GM23248 (cell line): ENCODE data around the gene KIF23. TPM values are rescaled to one million over a fixed set of nuclear protein-coding genes. Genes with fewer than 3 reads are reported as not detected.

Experiments used
- DNase-seq: peaks from one replicate; pipeline ENCODE4 v3.0.0-alpha.2; 2015
- H2AFZ ChIP-seq: fragments of 200-600 bp; sonication (generic); 2 replicates; pipeline ENCODE4 v1.6.1; 2016; ENCODE audit warnings: antibody characterized with exemption
- H3F3A ChIP-seq: fragments of 200-600 bp; sonication (generic); 2 replicates; pipeline ENCODE4 v1.6.1; 2016; ENCODE audit warnings: mild to moderate bottlenecking, antibody characterized with exemption, mixed run types; ENCODE audit not compliant: insufficient read depth
- H3K27ac ChIP-seq: fragments of 200-600 bp; sonication (generic); 2 replicates; pipeline ENCODE4 v1.5.1; 2016; ENCODE audit warnings: mild to moderate bottlenecking
- H3K27me3 ChIP-seq: fragments of 200-600 bp; sonication (generic); replicated peaks from 2 replicates; pipeline ENCODE4 v1.6.1; 2016; ENCODE audit warnings: mild to moderate bottlenecking; ENCODE audit not compliant: insufficient read depth
- H3K36me3 ChIP-seq: fragments of 200-600 bp; sonication (generic); 2 replicates; pipeline ENCODE4 v1.6.1; 2016; ENCODE audit warnings: low read depth, mild to moderate bottlenecking
- H3K4me1 ChIP-seq: fragments of 200-600 bp; sonication (generic); 2 replicates; pipeline ENCODE4 v1.6.1; 2016; ENCODE audit warnings: mild to moderate bottlenecking; ENCODE audit not compliant: insufficient read depth
- H3K4me2 ChIP-seq: fragments of 200-600 bp; sonication (generic); one replicate; pipeline ENCODE4 v1.6.1; 2016; ENCODE audit warnings: mild to moderate bottlenecking; ENCODE audit not compliant: unreplicated experiment
- H3K4me3 ChIP-seq: fragments of 200-600 bp; sonication (generic); 2 replicates; pipeline ENCODE4 v1.5.1; 2016; ENCODE audit warnings: mild to moderate bottlenecking
- H3K79me2 ChIP-seq: fragments of 200-600 bp; sonication (generic); 2 replicates; pipeline ENCODE4 v1.6.1; 2016; ENCODE audit warnings: mild to moderate bottlenecking; ENCODE audit not compliant: insufficient read depth
- H3K9ac ChIP-seq: fragments of 200-600 bp; sonication (generic); 2 replicates; pipeline ENCODE4 v1.6.1; 2016; ENCODE audit warnings: mild to moderate bottlenecking
- H3K9me2 ChIP-seq: fragments of 200-600 bp; sonication (generic); 2 replicates; pipeline ENCODE4 v1.6.1; 2016; ENCODE audit warnings: mixed run types, mild to moderate bottlenecking, moderate library complexity; ENCODE audit not compliant: insufficient read depth
- H3K9me3 ChIP-seq: fragments of 200-600 bp; sonication (generic); one replicate; pipeline ENCODE4 v1.6.1; 2017; ENCODE audit warnings: low read depth
- H4K20me1 ChIP-seq: fragments of 200-600 bp; sonication (generic); 2 replicates; pipeline ENCODE4 v1.6.0; 2016; ENCODE audit not compliant: insufficient read depth
- EZH2 ChIP-seq: fragments of 200-600 bp; sonication (generic); IDR thresholded peaks from 2 replicates; pipeline ENCODE4 v1.6.1; 2018; ENCODE audit warnings: antibody characterized with exemption, mild to moderate bottlenecking; ENCODE audit not compliant: insufficient read depth, poor library complexity, severe bottlenecking
- EZH2phosphoT487 ChIP-seq: fragments of 200-600 bp; sonication (generic); IDR thresholded peaks from 2 replicates; pipeline ENCODE4 v1.6.1; 2018; ENCODE audit warnings: antibody characterized with exemption, moderate library complexity, mild to moderate bottlenecking, low read depth; ENCODE audit not compliant: insufficient read depth
- WGBS, 2 experiments: methylation state at CpG; one replicate each; pipeline ENCODE4 v1.1.6; 2015 to 2017; ENCODE audit warnings: low lambda C conversion rate in 2 of 2, low coverage in 1 of 2; ENCODE audit errors: missing lambda C conversion rate in 2 of 2; 5-methylcytosine and 5-hydroxymethylcytosine counted together
- in situ Hi-C: fragments of 300-500 bp; cut with MboI; formaldehyde crosslinking; loops from 2 replicates; pipeline ENCODE4 v1.15.0; 2020
- polyA plus RNA-seq: library from polyadenylated mRNA; unstranded; fragments of >200 nt; fragmentation: Nextera tagmentation; extraction: Ambion mirVana; gene quantifications from 2 replicates; pipeline ENCODE4 v1.2.1, GENCODE V29; 2016
- total RNA-seq: library from RNA; depleted of rRNA; stranded (reverse); fragments of >200 nt; shearing (Covaris generic); gene quantifications from 2 replicates; pipeline ENCODE4 v1.2.3, GENCODE V29; 2014

Gene KIF23
- total and polyA plus RNA-seq, 2 experiments from 2014 or later = 28.8 to 29.4 TPM

- H3K36me3 ChIP-seq = no peaks in the 10 kb centered on the region
- H3K79me2 ChIP-seq = peaks cover 11% of the 10 kb centered on the region; the same call in 1 of the 2 replicates
- H3K9ac ChIP-seq = no peak overlapping the region
- no peaks in the 10 kb centered on the region for H3K9me2 ChIP-seq
- no peak overlapping the region for H3K4me3 ChIP-seq
- H2AFZ ChIP-seq = no peak overlapping the region
- DNase-seq = peak; percentile 75
- no peak for TF ChIP-seq EZH2
- TF ChIP-seq EZH2phosphoT487 = no peak
- H3K27ac ChIP-seq = 0 out of 2 replicates have a peak overlapping the region, but pooled peaks have one; percentile 15
- H4K20me1 ChIP-seq = no peaks in the 10 kb centered on the region
- H3K27me3 ChIP-seq = no peaks in the 10 kb centered on the region
- H3K4me1 ChIP-seq = peaks cover 14% of the 10 kb centered on the region
- in situ Hi-C loops = loop anchor here (25.0 kb wide), 1 partner anchor 336 kb away; no protein-coding TSS in a partner anchor
- WGBS, 2 experiments = 37 to 38% methylated on average over 7 of the region's 7 CpGs
- peaks cover 18% of the 10 kb centered on the region for H3F3A ChIP-seq
- no peak overlapping the region for H3K4me2 ChIP-seq
- no peaks in the 10 kb centered on the region for H3K9me3 ChIP-seq
These were observed 15.7 kb upstream of the KIF23 start for GRCh38 chr15:69398491-69398891.

- Histone ChIP-seq H3F3A (peaks cover 34% of the 10 kb centered on the region), H3K4me3 (no peak overlapping the region), H3K79me2 (peaks cover 23% of the 10 kb centered on the region), H3K27me3 (no peaks in the 10 kb centered on the region), H3K27ac (no peak overlapping the region), H3K4me2 (no peak overlapping the region), H3K9ac (no peak overlapping the region), H3K9me2 (no peaks in the 10 kb centered on the region), H4K20me1 (no peaks in the 10 kb centered on the region), H3K36me3 (no peaks in the 10 kb centered on the region), H2AFZ (no peak overlapping the region), H3K4me1 (peaks cover 24% of the 10 kb centered on the region), H3K9me3 (no peaks in the 10 kb centered on the region)
- no peak for DNase-seq
- in situ Hi-C loops = no loop called here
- TF ChIP-seq EZH2 = no peak
- no peak for TF ChIP-seq EZH2phosphoT487
- WGBS, 2 experiments = 93% methylated on average over 6 of the region's 6 CpGs
These were observed 13.3 kb upstream of the KIF23 start for GRCh38 chr15:69400850-69401249.

GRCh38 chr15:69402816-69403215, 11.3 kb upstream of the KIF23 start:
- Histone ChIP-seq H3K79me2 (peaks cover 43% of the 10 kb centered on the region), H3K9ac (0 out of 2 replicates have a peak overlapping the region, but pooled peaks have one; percentile 48), H3F3A (peaks cover 34% of the 10 kb centered on the region), H3K4me1 (peaks cover 24% of the 10 kb centered on the region), H4K20me1 (no peaks in the 10 kb centered on the region), H2AFZ (no peak overlapping the region), H3K4me3 (no peak overlapping the region), H3K4me2 (peak overlapping the region; percentile 72), H3K36me3 (no peaks in the 10 kb centered on the region), H3K27ac (peak overlapping the region; percentile 81), H3K9me3 (no peaks in the 10 kb centered on the region), H3K27me3 (no peaks in the 10 kb centered on the region), H3K9me2 (no peaks in the 10 kb centered on the region)
- 81 to 94% methylated on average over 2 of the region's 2 CpGs for WGBS, 2 experiments
- in situ Hi-C loops = no loop called here
- peak; percentile 57 for DNase-seq
- no peak for TF ChIP-seq EZH2
- no peak for TF ChIP-seq EZH2phosphoT487

GRCh38 chr15:69403594-69403993, 10.6 kb upstream of the KIF23 start:
- Histone ChIP-seq H3K79me2 (peaks cover 51% of the 10 kb centered on the region), H3K4me3 (no peak overlapping the region), H4K20me1 (no peaks in the 10 kb centered on the region), H3K4me2 (peak overlapping the region; percentile 72), H3K36me3 (no peaks in the 10 kb centered on the region), H3F3A (peaks cover 33% of the 10 kb centered on the region), H3K27ac (peak overlapping the region; percentile 81), H3K9me3 (no peaks in the 10 kb centered on the region), H2AFZ (peak overlapping the region; percentile 20; the same call in 1 of the 2 replicates), H3K9ac (peak overlapping the region; percentile 48; the same call in 1 of the 2 replicates), H3K27me3 (no peaks in the 10 kb centered on the region), H3K4me1 (peaks cover 22% of the 10 kb centered on the region), H3K9me2 (no peaks in the 10 kb centered on the region)
- in situ Hi-C loops = no loop called here
- WGBS, 2 experiments = 20 to 26% methylated on average over 4 of the region's 4 CpGs
- peak; percentile 91 for DNase-seq
- TF ChIP-seq EZH2 = no peak
- TF ChIP-seq EZH2phosphoT487 = no peak

GRCh38 chr15:69405110-69405509, 9.0 kb upstream of the KIF23 start:
- Histone ChIP-seq H3K79me2 (peaks cover 66% of the 10 kb centered on the region), H3K4me3 (no peak overlapping the region), H2AFZ (no peak overlapping the region), H4K20me1 (no peaks in the 10 kb centered on the region), H3F3A (peaks cover 22% of the 10 kb centered on the region), H3K36me3 (no peaks in the 10 kb centered on the region), H3K9me3 (no peaks in the 10 kb centered on the region), H3K4me2 (no peak overlapping the region), H3K9me2 (no peaks in the 10 kb centered on the region), H3K27ac (no peak overlapping the region), H3K9ac (no peak overlapping the region), H3K27me3 (no peaks in the 10 kb centered on the region), H3K4me1 (peaks cover 20% of the 10 kb centered on the region)
- TF ChIP-seq EZH2phosphoT487 = no peak
- TF ChIP-seq EZH2 = no peak
- WGBS, 2 experiments = 65 to 66% methylated on average over 3 of the region's 3 CpGs
- in situ Hi-C loops = no loop called here
- DNase-seq = no peak
